Measurements from ENCODE around the gene ASAP3. TPM values are rescaled to one million over a fixed set of nuclear protein-coding genes. Genes with fewer than 3 reads are reported as not detected.

ASAP3 gene
- total RNA-seq, 6 donors from 2014 or later = 29.5 to 47.2 (median 41.8) TPM

GRCh38 chr1:23489842-23490241 lies 5.9 kb upstream of the ASAP3 start:
- 45 to 50% methylated on average over 5 of the region's 5 CpGs for WGBS, 2 donors
- no peak overlapping the region for H3K4me3 ChIP-seq
- ATAC-seq (ENCODE audit: low FRiP score in 2 of 2) = no peak
- no peaks in the 10 kb centered on the region for H3K27me3 ChIP-seq
- H3K9me3 ChIP-seq = no peaks in the 10 kb centered on the region
- peaks cover 0 to 4% (median 2%) of the 10 kb centered on the region in 4 donors for H3K4me1 ChIP-seq
- H3K27ac ChIP-seq = no peak overlapping the region
- H3K36me3 ChIP-seq = no peaks in the 10 kb centered on the region
- no peak for DNase-seq
- no peak for TF ChIP-seq EP300 (IDR thresholded peaks at IDR 0.05)

DNA sequence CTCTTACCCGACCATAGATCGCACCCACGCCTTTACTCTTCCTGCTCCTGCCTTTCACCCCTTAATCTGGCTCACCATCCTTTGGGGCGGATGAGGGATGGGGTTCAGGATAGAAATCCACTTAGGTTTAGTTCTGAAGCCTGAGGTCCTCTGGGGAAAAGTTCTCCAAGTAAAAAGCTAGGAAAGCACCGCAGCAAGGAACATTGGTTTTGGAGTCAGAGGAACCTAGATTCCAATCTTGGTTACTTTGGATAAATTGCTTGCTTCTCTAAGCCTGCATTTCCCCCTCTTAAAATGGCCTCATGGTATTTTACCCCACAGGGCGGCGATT lies 988 bp upstream of the ASAP3 start:
- Histone ChIP-seq H3K36me3 (no peaks in the 10 kb centered on the region), H3K4me1 (peaks cover 14 to 26% (median 17%) of the 10 kb centered on the region in 4 donors), H3K9me3 (no peaks in the 10 kb centered on the region), H3K4me3 (peak overlapping the region in 3 of 4 donors; percentile 88 to 92 (median 90)), H3K27ac (peak overlapping the region in 3 of 4 donors; percentile 87 to 92 (median 89)), H3K27me3 (no peaks in the 10 kb centered on the region)
- DNase-seq (no peak), ATAC-seq (ENCODE audit: low FRiP score in 2 of 2) (no peak)
- TF ChIP-seq CTCF (IDR thresholded peaks at IDR 0.05) (no peak), POLR2A (IDR thresholded peaks at IDR 0.05) (no peak), POLR2AphosphoS5 (IDR thresholded peaks at IDR 0.05) (no peak), EP300 (IDR thresholded peaks at IDR 0.05) (no peak)
- 45 to 50% methylated on average over 7 of the region's 7 CpGs for WGBS, 2 donors

DNA sequence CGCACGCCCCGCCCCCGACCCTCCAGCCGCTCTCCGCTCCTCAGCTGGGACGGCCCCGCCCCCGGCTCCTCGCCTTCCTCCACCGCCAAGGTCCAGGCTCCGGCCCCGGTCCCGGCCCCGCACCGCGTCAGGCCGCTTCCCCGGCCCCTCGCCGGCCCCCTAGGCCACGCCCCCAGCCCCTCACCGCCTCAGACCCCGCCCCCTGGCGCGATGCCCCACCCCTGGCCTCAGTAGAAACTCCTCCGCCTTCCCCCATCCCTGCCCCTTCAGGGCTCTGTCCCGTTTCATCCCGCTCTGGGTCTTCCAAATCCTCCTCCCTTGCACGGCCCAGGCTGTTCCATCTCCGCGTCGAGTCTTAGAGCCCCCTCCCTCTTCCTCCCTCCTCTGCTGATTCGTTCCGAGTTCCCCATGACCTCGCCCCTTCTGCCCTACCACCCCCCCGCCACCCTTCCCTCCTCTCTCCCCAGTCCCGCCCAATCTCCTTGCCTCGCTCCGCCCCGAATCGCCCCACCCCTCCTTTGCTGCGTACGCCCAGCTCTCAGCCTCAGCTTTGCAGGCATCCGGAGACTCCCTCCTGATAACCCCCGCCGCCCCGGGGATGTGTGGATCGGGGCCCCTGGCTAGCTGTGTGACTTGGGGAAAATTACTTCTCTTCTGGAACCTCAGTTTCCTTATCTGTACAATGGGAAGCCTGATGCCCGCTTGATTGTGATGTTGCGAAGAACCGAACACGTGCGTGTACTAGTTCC lies 448 bp upstream of the ASAP3 start:
- 9 to 13% methylated on average over 18 to 29 of the region's 54 CpGs for WGBS, 2 donors
- ATAC-seq (ENCODE audit: low FRiP score in 2 of 2) = peak; percentile 95 to 96
- no peaks in the 10 kb centered on the region for H3K36me3 ChIP-seq
- H3K4me3 ChIP-seq = peak overlapping the region; percentile 54 to 92 (median 89)
- no peaks in the 10 kb centered on the region for H3K27me3 ChIP-seq
- DNase-seq = peak; percentile 93 to 98
- no peak for TF ChIP-seq POLR2A (IDR thresholded peaks at IDR 0.05)
- no peak for TF ChIP-seq CTCF (IDR thresholded peaks at IDR 0.05)
- TF ChIP-seq EP300 (IDR thresholded peaks at IDR 0.05) = no peak
- no peak for TF ChIP-seq POLR2AphosphoS5 (IDR thresholded peaks at IDR 0.05)
- H3K9me3 ChIP-seq = no peaks in the 10 kb centered on the region
- H3K4me1 ChIP-seq = peaks cover 18 to 26% (median 22%) of the 10 kb centered on the region in 4 donors
- H3K27ac ChIP-seq = peak overlapping the region; percentile 86 to 92 (median 88)

DNA sequence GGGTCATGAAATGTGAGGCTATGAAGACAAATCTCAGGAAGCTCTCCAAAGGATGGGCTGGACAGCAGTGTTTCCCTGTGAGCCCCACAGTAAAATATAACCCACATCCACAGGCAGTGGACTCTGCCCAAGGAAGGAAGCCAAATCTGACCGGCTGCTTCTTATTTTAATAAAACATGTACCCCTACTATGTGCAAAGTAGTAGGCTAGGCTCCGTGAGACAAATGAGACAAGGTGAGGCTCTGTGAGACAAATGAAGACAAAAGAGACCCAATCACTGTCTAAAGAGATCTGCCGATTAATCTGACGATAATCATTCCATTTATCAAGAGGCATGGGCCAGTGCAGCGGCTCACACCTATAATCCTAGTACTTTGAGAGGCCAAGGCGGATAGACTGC lies 2.1 kb downstream of the ASAP3 start:
- Histone ChIP-seq H3K9me3 (no peaks in the 10 kb centered on the region), H3K27me3 (no peaks in the 10 kb centered on the region), H3K4me1 (peaks cover 23 to 38% (median 33%) of the 10 kb centered on the region in 4 donors), H3K36me3 (no peaks in the 10 kb centered on the region), H3K27ac (no peak overlapping the region), H3K4me3 (no peak overlapping the region)
- DNase-seq (no peak), ATAC-seq (ENCODE audit: low FRiP score in 2 of 2) (no peak)
- WGBS, 2 donors = 87 to 93% methylated on average over 6 of the region's 6 CpGs
- TF ChIP-seq CTCF (IDR thresholded peaks at IDR 0.05) = no peak
- no peak for TF ChIP-seq EP300 (IDR thresholded peaks at IDR 0.05)

DNA sequence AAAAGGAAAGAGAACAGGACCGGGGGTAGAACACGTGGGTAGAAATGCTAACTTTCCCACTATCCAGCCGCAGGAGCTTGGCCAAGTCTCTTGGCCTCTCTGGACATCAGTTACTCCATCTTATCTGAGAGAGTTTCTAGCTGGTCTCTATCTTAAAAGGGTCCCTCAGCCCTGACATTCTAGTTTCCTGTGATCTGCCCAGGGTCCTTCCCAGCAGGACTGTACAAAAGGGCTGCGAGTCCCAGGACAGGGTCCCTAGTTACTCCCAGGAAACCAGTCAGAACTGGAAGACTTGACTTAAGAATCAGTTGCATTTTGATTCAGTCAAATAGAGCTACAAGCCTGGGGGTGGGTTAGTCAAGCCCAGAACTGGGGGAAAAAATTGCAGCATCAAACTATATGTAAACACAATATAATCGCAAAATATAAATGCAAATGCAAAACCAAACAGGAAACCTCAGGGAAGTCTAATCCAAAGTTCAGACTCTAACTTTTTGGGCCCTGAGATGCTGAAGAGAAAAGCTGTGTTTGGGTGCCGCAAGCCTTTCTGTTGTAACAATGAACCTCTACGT lies 2.9 kb downstream of the ASAP3 start:
- Histone ChIP-seq H3K9me3 (no peaks in the 10 kb centered on the region), H3K4me1 (peaks cover 23 to 38% (median 33%) of the 10 kb centered on the region in 4 donors), H3K27me3 (no peaks in the 10 kb centered on the region), H3K36me3 (no peaks in the 10 kb centered on the region), H3K4me3 (no peak overlapping the region), H3K27ac (no peak overlapping the region)
- DNase-seq (no peak), ATAC-seq (ENCODE audit: low FRiP score in 2 of 2) (no peak)
- 78 to 85% methylated on average over 7 of the region's 7 CpGs for WGBS, 2 donors
- no peak for TF ChIP-seq POLR2AphosphoS5 (IDR thresholded peaks at IDR 0.05)
- TF ChIP-seq CTCF (IDR thresholded peaks at IDR 0.05) = no peak
- no peak for TF ChIP-seq POLR2A (IDR thresholded peaks at IDR 0.05)
- no peak for TF ChIP-seq EP300 (IDR thresholded peaks at IDR 0.05)

All from upper lobe of left lung (tissue), 6 donors.